IMR-90 (cell line): ENCODE measurements around the gene CEACAM6. TPM values are rescaled to one million over a fixed set of nuclear protein-coding genes. Genes with fewer than 3 reads are reported as not detected.

ENCODE experiments used
- ATAC-seq: fragments of 200-7000 bp; cut with Tn5 transposase; 2 replicates; pipeline ENCODE4 v1.9.1; 2020; ENCODE audit warnings: low read depth, mild to moderate bottlenecking, moderate library complexity
- BruUV-seq: library from RNA; stranded (reverse); fragments of 400-500 nt; replicated peaks from 2 replicates; lab custom pipeline; 2021; lab: Mats Ljungman, UMichigan
- CTCF ChIA-PET: fragments of 300-600 bp; formaldehyde crosslinking; extraction: SDS; loops from one replicate; lab custom pipeline; 2021; ENCODE audit warnings: antibody characterized with exemption; lab: Yijun Ruan, JAX
- POLR2A ChIA-PET: fragments of 300-600 bp; sonication (Branson Sonifier 250); formaldehyde crosslinking; loops from one replicate; lab custom pipeline; 2022; ENCODE audit warnings: antibody characterized with exemption; ENCODE audit not compliant: unreplicated experiment; lab: Charles Lee
- DNase-seq: peaks from one replicate; pipeline ENCODE4 v3.0.0; 2013
- H2AFZ ChIP-seq: replicated peaks from 2 replicates; pipeline ENCODE3; 2013; ENCODE audit warnings: low read length, mild to moderate bottlenecking; ENCODE audit not compliant: poor library complexity
- H2AK5ac ChIP-seq: 2 replicates; pipeline ENCODE4 v1.6.1; 2013; ENCODE audit warnings: low read depth, low read length, inconsistent platforms
- H2AK9ac ChIP-seq: replicated peaks from 2 replicates; pipeline ENCODE3; 2013; ENCODE audit warnings: mild to moderate bottlenecking, low read depth, low read length, moderate library complexity; ENCODE audit not compliant: poor library complexity
- H2BK120ac ChIP-seq: 2 replicates; pipeline ENCODE4 v1.6.1; 2013; ENCODE audit warnings: low read depth, low read length, inconsistent platforms
- H2BK15ac ChIP-seq: 3 replicates; pipeline ENCODE4 v1.6.1; 2013; ENCODE audit warnings: low read depth, low read length, inconsistent platforms
- H2BK20ac ChIP-seq: 2 replicates; pipeline ENCODE4 v1.6.1; 2013; ENCODE audit warnings: low read depth, mild to moderate bottlenecking, inconsistent platforms, low read length, moderate library complexity
- H2BK5ac ChIP-seq: 2 replicates; pipeline ENCODE4 v1.6.1; 2013; ENCODE audit warnings: mild to moderate bottlenecking, low read depth, low read length, inconsistent platforms; ENCODE audit not compliant: poor library complexity, severe bottlenecking
- H3K14ac ChIP-seq: replicated peaks from 2 replicates; pipeline ENCODE4 v1.6.1; 2013; ENCODE audit warnings: low read depth, low read length, inconsistent platforms
- H3K18ac ChIP-seq: 2 replicates; pipeline ENCODE4 v1.6.1; 2013; ENCODE audit warnings: low read depth, low read length, control low read depth
- H3K23ac ChIP-seq: 2 replicates; pipeline ENCODE4 v1.6.1; 2013; ENCODE audit warnings: low read depth, low read length, inconsistent platforms
- H3K27ac ChIP-seq: 2 replicates; pipeline ENCODE4 v1.5.1; 2013; ENCODE audit warnings: mild to moderate bottlenecking, control low read depth, low read length; ENCODE audit not compliant: insufficient read depth
- H3K27me3 ChIP-seq: 2 replicates; pipeline ENCODE4 v1.6.1; 2013; ENCODE audit warnings: low read length; ENCODE audit not compliant: control insufficient read depth, insufficient read depth
- H3K36me3 ChIP-seq: 2 replicates; pipeline ENCODE4 v1.6.1; 2013; ENCODE audit warnings: low read length, mixed read lengths; ENCODE audit not compliant: control insufficient read depth, insufficient read depth
- H3K4ac ChIP-seq: 2 replicates; pipeline ENCODE4 v1.6.1; 2013; ENCODE audit warnings: low read depth, low read length, inconsistent platforms
- H3K4me1 ChIP-seq: 2 replicates; pipeline ENCODE4 v1.6.1; 2013; ENCODE audit warnings: low read length, mixed read lengths; ENCODE audit not compliant: control insufficient read depth, insufficient read depth
- H3K4me2 ChIP-seq: 2 replicates; pipeline ENCODE4 v1.6.1; 2013; ENCODE audit warnings: low read depth, mild to moderate bottlenecking, control low read depth, low read length, moderate library complexity
- H3K4me3 ChIP-seq: 2 replicates; pipeline ENCODE4 v1.5.1; 2013; ENCODE audit warnings: low read depth, mild to moderate bottlenecking, control low read depth, low read length, moderate library complexity; ENCODE audit not compliant: insufficient read depth
- H3K56ac ChIP-seq: 2 replicates; pipeline ENCODE4 v1.6.1; 2013; ENCODE audit warnings: low read length, inconsistent platforms; ENCODE audit not compliant: insufficient read depth; ENCODE audit errors: extremely low read depth
- H3K79me1 ChIP-seq, 2 experiments: 2 replicates each; pipeline ENCODE4 v1.6.1; 2013; ENCODE audit warnings: low read length in 2 of 2, inconsistent platforms in 1 of 2, low read depth in 1 of 2
- H3K9ac ChIP-seq: 2 replicates; pipeline ENCODE4 v1.6.1; 2013; ENCODE audit warnings: low read depth, low read length, control low read depth
- H3K9me1 ChIP-seq: 2 replicates; pipeline ENCODE4 v1.6.1; 2013; ENCODE audit warnings: low read length, inconsistent platforms; ENCODE audit not compliant: insufficient read depth
- H3K9me3 ChIP-seq: 2 replicates; pipeline ENCODE4 v1.6.1; 2013; ENCODE audit warnings: low read length; ENCODE audit not compliant: control insufficient read depth, insufficient read depth
- H4K20me1 ChIP-seq: 2 replicates; pipeline ENCODE4 v1.6.1; 2013; ENCODE audit warnings: low read length, inconsistent platforms; ENCODE audit not compliant: insufficient read depth
- H4K5ac ChIP-seq: 2 replicates; pipeline ENCODE4 v1.6.1; 2013; ENCODE audit warnings: mild to moderate bottlenecking, low read depth, low read length, control low read depth
- H4K8ac ChIP-seq, 2 experiments: 2 replicates each; pipeline ENCODE4 v1.6.1; 2013; ENCODE audit warnings: low read depth in 2 of 2, low read length in 2 of 2, control low read depth in 1 of 2, inconsistent platforms in 1 of 2
- H4K91ac ChIP-seq: 2 replicates; pipeline ENCODE4 v1.6.1; 2013; ENCODE audit warnings: low read depth, low read length, inconsistent platforms; ENCODE audit not compliant: insufficient read depth
- BHLHE40 ChIP-seq: fragments of 150-350 bp; IDR thresholded peaks from 2 replicates; pipeline ENCODE4 v1.6.1; 2016; ENCODE audit warnings: mild to moderate bottlenecking, low read depth, low read length
- CEBPB ChIP-seq: IDR thresholded peaks from 2 replicates; pipeline ENCODE4 v1.6.1; 2012; ENCODE audit warnings: low read depth, low read length, improper control_type of control experiment
- CTCF ChIP-seq: conservative IDR thresholded peaks from 2 replicates; pipeline ENCODE4 v1.5.1; 2012; ENCODE audit warnings: mild to moderate bottlenecking, low read depth, low read length, improper control_type of control experiment
- FOS ChIP-seq: fragments of 150-350 bp; IDR thresholded peaks from 2 replicates; pipeline ENCODE4 v1.6.1; 2016; ENCODE audit warnings: low read depth, low read length
- MAFK ChIP-seq: IDR thresholded peaks from 2 replicates; pipeline ENCODE4 v1.6.1; 2012; ENCODE audit warnings: low read depth, low read length, improper control_type of control experiment
- POLR2A ChIP-seq: IDR thresholded peaks from 2 replicates; pipeline ENCODE4 v1.6.1; 2012; ENCODE audit warnings: mild to moderate bottlenecking, low read depth, low read length
- RAD21 ChIP-seq: IDR thresholded peaks from 2 replicates; pipeline ENCODE4 v1.6.1; 2012; ENCODE audit warnings: low read length, improper control_type of control experiment
- RFX5 ChIP-seq: IDR thresholded peaks from 2 replicates; pipeline ENCODE4 v1.8.0; 2012; ENCODE audit warnings: low read depth, mild to moderate bottlenecking, low read length, moderate library complexity
- SMC3 ChIP-seq: fragments of 150-350 bp; IDR thresholded peaks from 2 replicates; pipeline ENCODE4 v1.6.1; 2016; ENCODE audit warnings: low read depth, mild to moderate bottlenecking, antibody characterized with exemption, low read length, moderate library complexity
- USF2 ChIP-seq: fragments of 150-350 bp; IDR thresholded peaks from 2 replicates; pipeline ENCODE4 v1.6.1; 2017; ENCODE audit warnings: mild to moderate bottlenecking, antibody characterized with exemption, low read length, low read depth
- WGBS, 2 experiments: methylation state at CpG; one replicate each; pipeline versions ENCODE4 v1.1.5 to v1.1.7; 2013; ENCODE audit warnings: missing lambda C conversion rate in 2 of 2; ENCODE audit not compliant: insufficient read length in 1 of 2; ENCODE audit errors: extremely low coverage in 2 of 2; 5-methylcytosine and 5-hydroxymethylcytosine counted together
- dilution Hi-C: fragments of 300-500 bp; cut with HindIII; formaldehyde crosslinking; loops from one replicate; pipeline ENCODE4 v1.14.3; 2018; ENCODE audit warnings: low sequenced_read_pairs; ENCODE audit not compliant: unreplicated experiment
- in situ Hi-C: fragments of 300-500 bp; cut with MboI; formaldehyde crosslinking; loops from 3 replicates; pipeline ENCODE4 v1.14.3; 2019; ENCODE audit warnings: low sequenced_read_pairs, inconsistent platforms, mixed read lengths
- intact Hi-C: fragments of 100-400 bp; cut with micrococcal nuclease; formaldehyde crosslinking; loops from 2 replicates; pipeline ENCODE4 v1.10.0; 2022
- polyA plus RNA-seq, 3 experiments: library from polyadenylated mRNA; depleted of rRNA; stranded (reverse); fragments of >200 nt; gene quantifications; 2 replicates each; pipeline ENCODE4 v1.2.3, GENCODE V29; 2012; ENCODE audit warnings: low replicate concordance in 1 of 3
- total RNA-seq: library from RNA; depleted of rRNA; stranded (reverse); fragments of >200 nt; gene quantifications from 2 replicates; pipeline ENCODE4 v1.2.3, GENCODE V29; 2012

The CEACAM6 gene
- total and polyA plus RNA-seq, 2 of the 4 experiments (the other 2 are of a cell fraction): not detected

- no peak overlapping the region for H3K4me3 ChIP-seq
- no peak overlapping the region for H2BK15ac ChIP-seq
- BruUV-seq: no TSS peak
- no peak for ATAC-seq
- H3K9ac ChIP-seq: no peak overlapping the region
- no CpG with 5 or more reads among the region's 5 CpGs for WGBS, 2 experiments
- H3K9me3 ChIP-seq: no peaks in the 10 kb centered on the region
- H3K27me3 ChIP-seq: peaks cover 7% of the 10 kb centered on the region
- H2AK5ac ChIP-seq: no peak overlapping the region
- H3K79me1 ChIP-seq: no peaks in the 10 kb centered on the region
- intact Hi-C loops: loop anchor here (2.0 kb wide), 1 partner anchor 103 kb away; no protein-coding TSS in a partner anchor
- H3K27ac ChIP-seq: no peak overlapping the region
- H2BK120ac ChIP-seq: no peak overlapping the region
- no peak overlapping the region for H2BK20ac ChIP-seq
- in situ Hi-C loops: no loop called here
- H3K23ac ChIP-seq: no peak overlapping the region
- H3K14ac ChIP-seq: no peak overlapping the region
- no peak overlapping the region for H3K4me2 ChIP-seq
- H3K18ac ChIP-seq: no peak overlapping the region
- no peaks in the 10 kb centered on the region for H3K9me1 ChIP-seq
- no peak overlapping the region for H3K4ac ChIP-seq
- no peaks in the 10 kb centered on the region for H4K20me1 ChIP-seq
- H2AK9ac ChIP-seq: no peak overlapping the region
- TF ChIP-seq SMC3 (no peak), CEBPB (no peak), USF2 (no peak), FOS (no peak), POLR2A (no peak), MAFK (no peak), CTCF (no peak), BHLHE40 (no peak), RAD21 (no peak), RFX5 (no peak)
- no peaks in the 10 kb centered on the region for H3K4me1 ChIP-seq
- no peak overlapping the region for H3K56ac ChIP-seq
- H4K91ac ChIP-seq: no peak overlapping the region
- dilution Hi-C loops: no loop called here
- H3K36me3 ChIP-seq: no peaks in the 10 kb centered on the region
- POLR2A ChIA-PET: no interaction called here
- H2AFZ ChIP-seq: no peak overlapping the region
- no peak for DNase-seq
- no peak overlapping the region for H2BK5ac ChIP-seq
- H4K5ac ChIP-seq: no peak overlapping the region
- CTCF ChIA-PET: no interaction called here
- H4K8ac ChIP-seq: no peak overlapping the region
Measured at GRCh38 chr19:41745756-41746155, 9.6 kb upstream of the CEACAM6 start.
